ENCODE data around the gene TRRAP. TPM values are rescaled to one million over a fixed set of nuclear protein-coding genes. Genes with fewer than 3 reads are reported as not detected.

Gene TRRAP
- total and polyA plus RNA-seq, 2 of the 8 experiments (the other 6 are each of a cell fraction or from before 2014, with no cell fraction given) = 21.7 to 48.6 TPM

- H3K14ac ChIP-seq (ENCODE audit: insufficient read length) = no peak overlapping the region
- peaks cover 2 to 3% of the 10 kb centered on the region in 2 experiments for H4K20me1 ChIP-seq (replicated peaks in 1 of 2; ENCODE audit: control insufficient read depth in 1 of 2, insufficient read depth in 2 of 2, low read length in 2 of 2)
- H3K79me2 ChIP-seq (ENCODE audit: control insufficient read depth in 1 of 2, insufficient read depth in 2 of 2, low read length in 2 of 2) = no peaks in the 10 kb centered on the region
- H3K9me3 ChIP-seq (ENCODE audit: insufficient read depth in 2 of 2, low read depth in 1 of 2, low read length in 1 of 2) = no peaks in the 10 kb centered on the region
- TF ChIP-seq POLR2A (IDR thresholded peaks at IDR 0.05; ENCODE audit: control extremely low read depth in 1 of 2, low read depth in 2 of 2, low read length in 2 of 2) (no peak), EP300 (IDR thresholded peaks at IDR 0.05; ENCODE audit: borderline replicate concordance in 1 of 2, low read depth in 2 of 2, low read length in 2 of 2) (no peak), FOSL1 (IDR thresholded peaks at IDR 0.05; ENCODE audit: insufficient read depth, low read depth, low read length) (no peak)
- H3K9ac ChIP-seq (replicated peaks in 1 of 4; ENCODE audit: extremely low read depth in 1 of 4, low read depth in 3 of 4, low read length in 3 of 4) = no peak overlapping the region
- no peak overlapping the region for H4K91ac ChIP-seq (replicated peaks; ENCODE audit: insufficient read length, low read length)
- 90% methylated on average over 19 of the region's 24 CpGs; no CpG with 5 or more reads in 1 of the 2 experiments for WGBS, 2 experiments (ENCODE audit: extremely low coverage in 1 of 2, insufficient coverage in 1 of 2, insufficient read length in 1 of 2, insufficient replicate concordance in 2 of 2, low coverage in 1 of 2, low lambda C conversion rate in 2 of 2, missing lambda C conversion rate in 1 of 2)
- no peaks in the 10 kb centered on the region for H3K27me3 ChIP-seq (replicated peaks in 1 of 4; ENCODE audit: control insufficient read depth in 3 of 4, extremely low read depth in 1 of 4, insufficient read depth in 3 of 4, low read length in 3 of 4)
- H3K23ac ChIP-seq (ENCODE audit: insufficient read length) = no peak overlapping the region
- no peak overlapping the region for H3K27ac ChIP-seq (ENCODE audit: low read depth, low read length)
- H2BK20ac ChIP-seq (ENCODE audit: low read length) = no peak overlapping the region
- no peak overlapping the region for H2BK120ac ChIP-seq (replicated peaks; ENCODE audit: low read depth, low read length)
- no peak overlapping the region for H4K8ac ChIP-seq (ENCODE audit: extremely low read depth, insufficient read depth, low read length)
- H3K4me3 ChIP-seq (ENCODE audit: extremely low read depth in 1 of 4, insufficient read depth in 2 of 4, low read depth in 3 of 4, low read length in 4 of 4) = no peak overlapping the region
- no peak overlapping the region for H3K4ac ChIP-seq (replicated peaks; ENCODE audit: insufficient read length, low read depth, low read length)
- no peak overlapping the region for H2AK5ac ChIP-seq (ENCODE audit: low read depth, low read length)
- H3K18ac ChIP-seq (ENCODE audit: extremely low read depth, low read length) = no peak overlapping the region
- POLR2A ChIA-PET (ENCODE audit: partially characterized antibody) = no interaction called here
- H3K23me2 ChIP-seq (ENCODE audit: low read depth, low read length) = no peaks in the 10 kb centered on the region
- no peak overlapping the region for H3K56ac ChIP-seq (replicated peaks; ENCODE audit: insufficient read length, low read depth, low read length)
- H2BK15ac ChIP-seq (ENCODE audit: low read length) = no peak overlapping the region
- no peak overlapping the region for H3K4me2 ChIP-seq (ENCODE audit: insufficient read depth in 1 of 2, low read depth in 2 of 2, low read length in 2 of 2)
- no peak overlapping the region for H2BK12ac ChIP-seq (ENCODE audit: low read depth, low read length)
- no peak overlapping the region for H4K5ac ChIP-seq (ENCODE audit: insufficient read length, low read depth, low read length)
- no peak for FAIRE-seq
- H3K36me3 ChIP-seq (ENCODE audit: control insufficient read depth in 2 of 4, insufficient read depth in 4 of 4, low read length in 3 of 4) = peaks cover 22 to 76% (median 51%) of the 10 kb centered on the region in 4 experiments; a peak in 6 of 8 replicates
- H3K4me1 ChIP-seq (replicated peaks in 1 of 4; ENCODE audit: control insufficient read depth in 3 of 4, insufficient read depth in 4 of 4, low read length in 3 of 4) = no peaks in the 10 kb centered on the region
- no peaks in the 10 kb centered on the region; the same call in 1 of the 2 replicates for H3K79me1 ChIP-seq (ENCODE audit: low read depth, low read length)
- CTCF ChIA-PET (ENCODE audit: partially characterized antibody) = no interaction called here
- no peak overlapping the region for H2BK5ac ChIP-seq (ENCODE audit: low read depth, low read length)
- no peak for DNase-seq (ENCODE audit: low read depth in 1 of 2, low spot score in 2 of 2)
- H2AFZ ChIP-seq (ENCODE audit: low read length) = no peak overlapping the region
These were observed 133.0 kb downstream of the TRRAP start for GRCh38 chr7:99011341-99011705.

Measured in H1 (cell line).